ENCODE measurements around the gene CCM2.

Gene CCM2

DNA sequence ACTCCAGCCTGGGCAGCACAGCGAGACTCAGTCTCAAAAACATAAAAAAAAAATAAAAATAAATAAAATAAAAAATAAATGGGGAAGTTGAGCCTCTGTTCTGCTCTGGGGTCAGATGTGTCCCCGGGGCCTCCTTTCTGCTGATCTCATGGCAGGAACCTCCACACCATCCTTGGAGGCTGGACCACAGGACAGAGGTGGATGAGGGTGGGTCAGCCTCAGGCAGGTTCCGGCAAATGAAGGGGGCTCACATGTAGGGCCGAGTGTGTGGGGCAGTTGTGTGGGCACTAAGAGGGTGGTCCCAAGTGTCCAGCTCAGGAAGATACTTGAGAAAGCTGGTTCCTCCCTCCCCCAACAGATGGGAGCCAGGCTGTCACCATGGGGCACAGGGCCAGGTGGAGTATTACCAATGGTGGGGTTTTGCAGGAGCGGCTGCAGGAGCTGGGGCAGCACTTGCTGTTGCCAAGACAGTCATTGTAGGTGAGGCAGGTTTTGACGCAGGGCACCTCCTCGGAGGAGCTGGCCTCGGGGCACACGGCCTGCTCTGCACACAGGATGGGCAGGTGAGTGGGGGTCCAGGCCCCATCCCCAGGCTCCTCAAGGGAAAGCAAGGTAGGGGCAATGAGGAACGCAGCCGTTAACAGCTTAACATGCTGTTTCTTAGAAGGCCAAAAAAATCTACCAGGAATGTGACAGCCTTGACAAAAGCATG, 125.3 kb downstream of the CCM2 start:
- no peak for DNase-seq (ENCODE audit: low spot score)

All from hepatic stellate cell (primary cell).